ENCODE data around the gene CD72. TPM values are rescaled to one million over a fixed set of nuclear protein-coding genes. Genes with fewer than 3 reads are reported as not detected.
A peak's percentile ranks its signal among the peaks of the same experiment; 100 is the strongest.

CD72 gene
- polyA plus RNA-seq, 2 of the 4 experiments (the other 2 are of a cell fraction) = 0.44 to 1.2 TPM

DNA sequence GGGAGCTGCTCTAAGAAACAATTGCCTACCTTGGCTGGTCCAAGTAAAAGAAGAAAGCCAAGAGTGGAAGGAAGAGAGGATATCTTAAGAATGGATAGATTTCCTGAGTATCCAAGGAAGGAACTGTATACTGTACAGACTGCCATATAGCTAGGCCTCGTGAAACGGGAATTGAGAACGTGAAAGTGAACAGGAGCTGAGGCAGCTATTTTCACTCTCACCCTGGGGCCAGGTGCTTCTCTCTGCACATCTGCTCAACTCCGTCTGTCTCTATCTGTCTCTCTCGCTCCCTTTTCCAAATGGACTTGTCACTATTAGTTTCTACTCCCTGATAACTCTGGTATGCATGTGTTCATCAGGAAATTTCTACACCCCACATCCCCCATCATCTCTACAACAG lies 49.0 kb downstream of the CD72 start:
- WGBS (ENCODE audit: missing lambda C conversion rate) = 91% methylated on average over 5 of the region's 5 CpGs
- H3K27ac ChIP-seq = no peak overlapping the region
- ATAC-seq (no peak; a peak in 1 of 6 replicates), FAIRE-seq (no peak), DNase-seq (ENCODE audit: low read depth in 1 of 2, low spot score in 1 of 2) (no peak)
- CTCF ChIA-PET = interaction anchor here (1.8 to 2.5 kb wide), 3 partner anchors 10 to 86 kb away, joined by 5 to 10 read pairs (median 8); no protein-coding TSS in a partner anchor
- no peak overlapping the region for H3K4me2 ChIP-seq
- TF ChIP-seq CBX8 (IDR thresholded peaks at IDR 0.05) (no peak), KDM1A (IDR thresholded peaks at IDR 0.05; ENCODE audit: low read depth) (no peak), HEYL (CRISPR knock-in tag; IDR thresholded peaks at IDR 0.05) (no peak), MAZ (IDR thresholded peaks at IDR 0.05; ENCODE audit: borderline replicate concordance, low read depth, low read length) (no peak), TFCP2L1 (CRISPR knock-in tag; IDR thresholded peaks at IDR 0.05) (no peak), CHD4 (IDR thresholded peaks at IDR 0.05; ENCODE audit: borderline replicate concordance) (no peak), MAFK (IDR thresholded peaks at IDR 0.05; ENCODE audit: partially characterized antibody) (no peak), NPAS2 (CRISPR knock-in tag; IDR thresholded peaks at IDR 0.05; ENCODE audit: borderline replicate concordance) (no peak), SMC3 (IDR thresholded peaks at IDR 0.05) (no peak), NFE2L2 (conservative IDR thresholded peaks at IDR 0.05; ENCODE audit: low read length) (no peak), HOXB5 (CRISPR knock-in tag; IDR thresholded peaks at IDR 0.05) (no peak), POLR2A (IDR thresholded peaks at IDR 0.05; ENCODE audit: low read length) (no peak), ZFP36 (IDR thresholded peaks at IDR 0.05; ENCODE audit: borderline replicate concordance, partially characterized antibody) (no peak), FOXS1 (CRISPR knock-in tag; IDR thresholded peaks at IDR 0.05) (no peak)
- TF ChIP-seq, protein P1, sequence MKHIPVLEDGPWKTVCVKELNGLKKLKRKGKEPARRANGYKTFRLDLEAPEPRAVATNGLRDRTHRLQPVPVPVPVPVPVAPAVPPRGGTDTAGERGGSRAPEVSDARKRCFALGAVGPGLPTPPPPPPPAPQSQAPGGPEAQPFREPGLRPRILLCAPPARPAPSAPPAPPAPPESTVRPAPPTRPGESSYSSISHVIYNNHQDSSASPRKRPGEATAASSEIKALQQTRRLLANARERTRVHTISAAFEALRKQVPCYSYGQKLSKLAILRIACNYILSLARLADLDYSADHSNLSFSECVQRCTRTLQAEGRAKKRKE (CRISPR knock-in tag; IDR thresholded peaks at IDR 0.05; ENCODE audit: low read depth) = no peak
- TF ChIP-seq, protein P2, sequence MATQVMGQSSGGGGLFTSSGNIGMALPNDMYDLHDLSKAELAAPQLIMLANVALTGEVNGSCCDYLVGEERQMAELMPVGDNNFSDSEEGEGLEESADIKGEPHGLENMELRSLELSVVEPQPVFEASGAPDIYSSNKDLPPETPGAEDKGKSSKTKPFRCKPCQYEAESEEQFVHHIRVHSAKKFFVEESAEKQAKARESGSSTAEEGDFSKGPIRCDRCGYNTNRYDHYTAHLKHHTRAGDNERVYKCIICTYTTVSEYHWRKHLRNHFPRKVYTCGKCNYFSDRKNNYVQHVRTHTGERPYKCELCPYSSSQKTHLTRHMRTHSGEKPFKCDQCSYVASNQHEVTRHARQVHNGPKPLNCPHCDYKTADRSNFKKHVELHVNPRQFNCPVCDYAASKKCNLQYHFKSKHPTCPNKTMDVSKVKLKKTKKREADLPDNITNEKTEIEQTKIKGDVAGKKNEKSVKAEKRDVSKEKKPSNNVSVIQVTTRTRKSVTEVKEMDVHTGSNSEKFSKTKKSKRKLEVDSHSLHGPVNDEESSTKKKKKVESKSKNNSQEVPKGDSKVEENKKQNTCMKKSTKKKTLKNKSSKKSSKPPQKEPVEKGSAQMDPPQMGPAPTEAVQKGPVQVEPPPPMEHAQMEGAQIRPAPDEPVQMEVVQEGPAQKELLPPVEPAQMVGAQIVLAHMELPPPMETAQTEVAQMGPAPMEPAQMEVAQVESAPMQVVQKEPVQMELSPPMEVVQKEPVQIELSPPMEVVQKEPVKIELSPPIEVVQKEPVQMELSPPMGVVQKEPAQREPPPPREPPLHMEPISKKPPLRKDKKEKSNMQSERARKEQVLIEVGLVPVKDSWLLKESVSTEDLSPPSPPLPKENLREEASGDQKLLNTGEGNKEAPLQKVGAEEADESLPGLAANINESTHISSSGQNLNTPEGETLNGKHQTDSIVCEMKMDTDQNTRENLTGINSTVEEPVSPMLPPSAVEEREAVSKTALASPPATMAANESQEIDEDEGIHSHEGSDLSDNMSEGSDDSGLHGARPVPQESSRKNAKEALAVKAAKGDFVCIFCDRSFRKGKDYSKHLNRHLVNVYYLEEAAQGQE (IDR thresholded peaks at IDR 0.05) = no peak
- TF ChIP-seq, protein P3, sequence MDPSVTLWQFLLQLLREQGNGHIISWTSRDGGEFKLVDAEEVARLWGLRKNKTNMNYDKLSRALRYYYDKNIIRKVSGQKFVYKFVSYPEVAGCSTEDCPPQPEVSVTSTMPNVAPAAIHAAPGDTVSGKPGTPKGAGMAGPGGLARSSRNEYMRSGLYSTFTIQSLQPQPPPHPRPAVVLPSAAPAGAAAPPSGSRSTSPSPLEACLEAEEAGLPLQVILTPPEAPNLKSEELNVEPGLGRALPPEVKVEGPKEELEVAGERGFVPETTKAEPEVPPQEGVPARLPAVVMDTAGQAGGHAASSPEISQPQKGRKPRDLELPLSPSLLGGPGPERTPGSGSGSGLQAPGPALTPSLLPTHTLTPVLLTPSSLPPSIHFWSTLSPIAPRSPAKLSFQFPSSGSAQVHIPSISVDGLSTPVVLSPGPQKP (IDR thresholded peaks at IDR 0.05; ENCODE audit: low read depth, low read length) = no peak
- H3K4me3 ChIP-seq = no peak overlapping the region
- POLR2A ChIA-PET = no interaction called here
- H3K4me1 ChIP-seq = no peaks in the 10 kb centered on the region
- H3K9me3 ChIP-seq = no peaks in the 10 kb centered on the region

DNA sequence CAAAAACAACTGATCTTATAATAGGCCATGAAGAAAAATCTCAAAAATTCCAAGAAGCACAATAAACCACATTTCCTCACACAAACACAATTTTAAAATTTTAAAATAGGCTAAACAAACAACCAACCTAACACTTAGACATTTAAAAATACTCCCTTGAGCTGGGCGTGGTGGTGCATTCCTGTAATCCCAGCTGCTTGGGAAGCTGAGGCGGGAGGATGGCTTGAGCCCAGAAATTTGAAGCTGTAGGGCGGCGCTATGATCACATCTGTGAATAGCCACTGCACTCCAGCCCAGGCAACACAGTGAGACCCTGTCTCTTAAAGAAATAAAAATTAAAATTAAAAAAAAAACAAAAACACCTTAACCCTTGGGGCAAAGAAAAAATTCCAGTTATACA lies 50.0 kb downstream of the CD72 start:
- POLR2A ChIA-PET = no interaction called here
- no peak for FAIRE-seq

DNA sequence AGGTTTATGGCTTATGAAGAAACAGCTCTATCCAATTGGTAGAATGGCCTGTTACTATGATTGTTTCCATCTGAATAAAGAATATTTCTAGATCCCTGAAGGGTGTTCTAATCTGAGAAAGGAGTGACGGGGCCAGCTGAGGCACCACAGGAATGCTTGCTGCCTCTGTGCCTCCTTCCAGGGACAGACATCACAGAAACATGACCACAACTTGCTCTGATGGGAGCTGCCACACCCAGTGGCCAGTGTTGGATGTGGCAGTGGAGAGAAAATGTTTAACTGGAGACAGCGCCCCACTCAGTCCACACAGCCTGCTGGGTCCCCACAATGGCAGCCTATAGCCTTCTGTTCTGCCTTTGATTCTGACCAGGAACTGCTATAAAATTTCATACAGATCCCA lies 51.8 kb downstream of the CD72 start:
- TF ChIP-seq, protein P4, sequence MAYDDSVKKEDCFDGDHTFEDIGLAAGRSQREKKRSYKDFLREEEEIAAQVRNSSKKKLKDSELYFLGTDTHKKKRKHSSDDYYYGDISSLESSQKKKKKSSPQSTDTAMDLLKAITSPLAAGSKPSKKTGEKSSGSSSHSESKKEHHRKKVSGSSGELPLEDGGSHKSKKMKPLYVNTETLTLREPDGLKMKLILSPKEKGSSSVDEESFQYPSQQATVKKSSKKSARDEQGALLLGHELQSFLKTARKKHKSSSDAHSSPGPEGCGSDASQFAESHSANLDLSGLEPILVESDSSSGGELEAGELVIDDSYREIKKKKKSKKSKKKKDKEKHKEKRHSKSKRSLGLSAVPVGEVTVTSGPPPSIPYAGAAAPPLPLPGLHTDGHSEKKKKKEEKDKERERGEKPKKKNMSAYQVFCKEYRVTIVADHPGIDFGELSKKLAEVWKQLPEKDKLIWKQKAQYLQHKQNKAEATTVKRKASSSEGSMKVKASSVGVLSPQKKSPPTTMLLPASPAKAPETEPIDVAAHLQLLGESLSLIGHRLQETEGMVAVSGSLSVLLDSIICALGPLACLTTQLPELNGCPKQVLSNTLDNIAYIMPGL (CRISPR knock-in tag; IDR thresholded peaks at IDR 0.05; ENCODE audit: borderline replicate concordance) = no peak
- TF ChIP-seq, protein P5, sequence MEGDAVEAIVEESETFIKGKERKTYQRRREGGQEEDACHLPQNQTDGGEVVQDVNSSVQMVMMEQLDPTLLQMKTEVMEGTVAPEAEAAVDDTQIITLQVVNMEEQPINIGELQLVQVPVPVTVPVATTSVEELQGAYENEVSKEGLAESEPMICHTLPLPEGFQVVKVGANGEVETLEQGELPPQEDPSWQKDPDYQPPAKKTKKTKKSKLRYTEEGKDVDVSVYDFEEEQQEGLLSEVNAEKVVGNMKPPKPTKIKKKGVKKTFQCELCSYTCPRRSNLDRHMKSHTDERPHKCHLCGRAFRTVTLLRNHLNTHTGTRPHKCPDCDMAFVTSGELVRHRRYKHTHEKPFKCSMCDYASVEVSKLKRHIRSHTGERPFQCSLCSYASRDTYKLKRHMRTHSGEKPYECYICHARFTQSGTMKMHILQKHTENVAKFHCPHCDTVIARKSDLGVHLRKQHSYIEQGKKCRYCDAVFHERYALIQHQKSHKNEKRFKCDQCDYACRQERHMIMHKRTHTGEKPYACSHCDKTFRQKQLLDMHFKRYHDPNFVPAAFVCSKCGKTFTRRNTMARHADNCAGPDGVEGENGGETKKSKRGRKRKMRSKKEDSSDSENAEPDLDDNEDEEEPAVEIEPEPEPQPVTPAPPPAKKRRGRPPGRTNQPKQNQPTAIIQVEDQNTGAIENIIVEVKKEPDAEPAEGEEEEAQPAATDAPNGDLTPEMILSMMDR (IDR thresholded peaks at IDR 0.05) = peak; percentile 12; the same call in 1 of the 3 replicates
- ChIA-PET CTCF (interaction anchor here (0.6 to 6.5 kb wide), 6 partner anchors 13 to 449 kb away, joined by 3 to 59 read pairs (median 4); partner anchors contain the start of gene RUSC2), POLR2A (no interaction called here)
- Histone ChIP-seq H3K4me1 (no peaks in the 10 kb centered on the region; the same call in 2 of the 3 replicates), H3K9me3 (no peaks in the 10 kb centered on the region), H3K27ac (no peak overlapping the region), H3K4me3 (no peak overlapping the region), H3K4me2 (no peak overlapping the region)
- ATAC-seq = peak; percentile 37 to 58; a peak in 4 of 6 replicates
- FAIRE-seq = no peak
- WGBS (ENCODE audit: missing lambda C conversion rate) = 73% methylated on average over 2 of the region's 2 CpGs
- DNase-seq (ENCODE audit: low read depth in 1 of 2, low spot score in 1 of 2) = peak in 1 of 2 experiments; percentile 38

More for the DNA sequence above, 50.0 kb downstream of the CD72 start:
- no peak overlapping the region for H3K4me2 ChIP-seq
- ATAC-seq (no peak), DNase-seq (ENCODE audit: low read depth in 1 of 2, low spot score in 1 of 2) (no peak)
- CTCF ChIA-PET = interaction anchor here (1.1 to 2.5 kb wide), 4 partner anchors 9 to 85 kb away, joined by 3 to 10 read pairs (median 6); no protein-coding TSS in a partner anchor
- H3K27ac ChIP-seq = no peak overlapping the region
- WGBS (ENCODE audit: missing lambda C conversion rate) = 91% methylated on average over 4 of the region's 4 CpGs
- no peaks in the 10 kb centered on the region for H3K9me3 ChIP-seq
- H3K4me1 ChIP-seq = no peaks in the 10 kb centered on the region
- no peak overlapping the region for H3K4me3 ChIP-seq
- TF ChIP-seq RAD21 (conservative IDR thresholded peaks at IDR 0.05 in 1 of 2, IDR thresholded peaks at IDR 0.05 in 1 of 2) (0 out of 5 replicates have a peak, but pooled peaks of 1 of the 2 experiments have one; percentile 3), HOXA7 (CRISPR knock-in tag; IDR thresholded peaks at IDR 0.05) (no peak)

Data from A549 (cell line).